Renal pelvis (tissue), 4 donors: Measurements from ENCODE around the gene ABI3BP. TPM values are rescaled to one million over a fixed set of nuclear protein-coding genes. Genes with fewer than 3 reads are reported as not detected.
"Not testable (repeated sequence)": the region's sequence is repeated elsewhere in the genome, so short reads cannot be mapped to it uniquely, and the experiment has no call there.

Experiments used
- DNase-seq: peaks from one replicate; pipeline ENCODE4 v3.0.0-alpha.2; 2013
- polyA plus RNA-seq, 3 donors: library from polyadenylated mRNA; unstranded; fragments of 120-200 nt; gene quantifications; one replicate each; pipeline ENCODE4 v1.2.1, GENCODE V29; 2013; ENCODE audit not compliant: insufficient read length in 3 of 3

ABI3BP gene
- polyA plus RNA-seq, 3 donors, result 13.5 to 26.7 (median 15.1) TPM

DNA sequence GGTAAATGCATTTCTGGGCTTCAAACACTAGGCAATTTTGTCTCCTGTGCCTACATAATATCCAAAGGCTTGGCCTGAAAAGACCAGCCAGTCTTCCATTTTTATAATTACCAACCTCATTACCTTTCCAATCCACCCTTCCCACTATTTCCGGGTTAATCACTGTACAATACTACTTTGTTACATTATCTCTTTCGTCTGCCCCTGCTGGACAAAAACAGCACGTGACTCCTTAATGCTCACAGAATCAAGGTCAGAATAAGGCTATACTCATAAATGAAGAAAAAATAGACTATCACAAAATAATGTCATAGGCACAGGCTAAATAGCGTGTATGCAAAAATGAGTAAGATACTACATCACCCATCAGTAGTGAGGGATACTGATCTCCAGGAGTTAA is 40.1 kb downstream of the ABI3BP start:
- DNase-seq, result no peak

DNA sequence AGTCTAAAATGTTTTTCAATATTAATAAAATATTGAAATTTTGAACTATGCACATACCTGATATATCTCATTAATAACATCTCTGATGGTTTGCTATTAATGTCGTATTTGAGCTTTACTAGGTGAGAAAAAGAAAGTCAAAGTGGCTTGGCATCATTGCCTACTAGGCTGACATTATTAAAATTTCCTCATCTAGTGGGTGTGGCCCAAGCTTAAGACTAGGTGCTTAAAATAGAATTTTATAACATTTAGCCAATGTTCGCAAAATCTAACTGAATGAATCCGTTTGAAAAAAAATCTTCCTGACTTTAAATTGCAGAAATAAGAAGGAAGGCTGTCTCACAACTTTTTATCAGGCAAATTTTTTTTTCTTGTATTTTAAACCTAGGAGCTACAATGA is 46.1 kb downstream of the ABI3BP start:
- DNase-seq, result no peak

DNA sequence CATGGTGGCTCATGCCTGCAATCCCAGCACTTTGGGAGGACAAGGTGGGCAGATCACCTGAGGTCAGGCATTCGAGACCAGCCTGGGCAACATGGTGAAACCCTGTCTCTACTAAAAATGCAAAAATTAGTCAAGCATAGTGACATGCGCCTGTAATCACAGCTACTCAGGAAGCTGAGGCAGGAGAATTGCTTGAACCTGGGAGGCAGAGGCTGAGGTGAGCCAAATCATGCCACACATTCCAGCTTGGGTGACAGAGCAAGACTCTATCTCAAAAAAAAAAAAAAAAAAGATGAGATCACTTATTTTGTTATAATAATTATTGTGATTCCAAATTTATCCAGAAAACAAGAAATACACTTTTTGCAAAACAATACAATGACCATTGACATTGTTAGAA is 47.1 kb downstream of the ABI3BP start:
- not testable (repeated sequence) for DNase-seq

DNA sequence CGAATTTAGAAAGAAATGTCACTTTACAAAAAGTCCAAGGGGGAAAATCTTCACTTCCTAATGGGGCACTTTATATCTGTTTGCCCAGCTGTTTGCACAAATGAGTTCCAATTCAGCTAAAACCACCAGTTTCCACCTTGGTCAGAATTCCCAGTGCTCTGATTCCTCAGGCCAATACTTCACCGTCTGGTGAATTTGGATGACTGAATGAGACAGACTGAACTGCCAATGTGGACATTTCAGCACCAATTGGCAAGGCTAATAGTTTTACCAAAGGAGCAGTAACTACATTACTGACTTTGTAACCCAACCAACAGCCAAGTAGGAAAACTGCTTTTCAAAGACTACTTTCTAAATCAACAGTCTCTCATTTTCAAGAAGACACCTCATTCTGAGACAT is 51.8 kb downstream of the ABI3BP start:
- DNase-seq, result no peak

DNA sequence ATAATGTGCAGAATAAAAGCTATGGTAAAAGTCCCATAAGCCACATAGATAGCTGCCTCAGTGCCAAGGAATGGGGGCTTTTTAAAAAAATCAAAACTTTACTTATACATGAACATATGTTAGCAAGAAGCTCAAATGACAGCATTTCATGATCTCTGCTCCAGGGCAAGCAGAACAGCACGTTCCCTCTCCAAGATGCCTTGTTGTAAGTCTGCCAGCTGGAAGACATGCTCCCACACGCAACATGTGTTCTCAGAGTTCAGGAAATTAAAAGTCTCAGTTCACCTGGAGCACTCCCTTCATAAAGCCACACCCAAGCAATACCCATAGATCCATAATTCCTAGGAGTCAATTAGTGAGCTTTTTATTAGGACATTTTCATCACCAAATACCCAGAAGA is 52.2 kb downstream of the ABI3BP start:
- no peak for DNase-seq

DNA sequence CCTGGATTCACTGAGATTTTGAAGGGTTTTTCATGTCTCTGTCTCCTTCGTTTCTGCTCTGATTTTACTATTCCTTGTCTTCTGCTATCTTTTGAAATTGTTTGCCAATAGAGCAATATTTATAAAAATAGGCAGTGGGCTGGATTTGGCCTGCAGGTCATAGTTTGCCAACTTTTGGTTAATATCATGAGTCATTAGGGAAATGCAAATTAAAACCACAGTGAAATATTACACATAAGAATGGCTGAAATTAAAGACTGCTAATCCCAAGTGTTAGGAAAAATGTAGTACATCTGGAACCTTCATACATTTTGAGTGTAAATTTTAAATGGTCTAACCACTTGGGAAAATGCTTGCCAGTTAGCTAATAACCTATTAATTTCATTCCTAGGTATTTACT is 56.3 kb downstream of the ABI3BP start:
- DNase-seq, result no peak

DNA sequence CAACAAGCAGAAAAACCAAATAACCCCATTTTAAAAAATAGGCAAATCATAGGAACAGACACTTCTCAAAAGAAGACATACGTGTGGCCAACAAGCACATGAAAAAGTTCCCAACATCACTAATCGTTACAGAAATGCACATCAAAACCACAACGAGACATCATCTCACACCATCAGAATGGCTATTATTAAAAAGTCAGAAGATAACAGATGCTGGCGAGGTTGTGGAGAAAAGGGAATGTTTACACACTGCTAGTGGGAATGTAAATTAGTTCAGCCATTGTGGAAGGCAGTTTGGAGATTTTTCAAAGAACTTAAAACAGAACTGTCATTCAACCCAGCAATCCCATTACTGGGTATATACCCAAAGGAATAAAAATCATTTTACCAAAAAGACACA is 60.7 kb downstream of the ABI3BP start:
- DNase-seq, result no peak

DNA sequence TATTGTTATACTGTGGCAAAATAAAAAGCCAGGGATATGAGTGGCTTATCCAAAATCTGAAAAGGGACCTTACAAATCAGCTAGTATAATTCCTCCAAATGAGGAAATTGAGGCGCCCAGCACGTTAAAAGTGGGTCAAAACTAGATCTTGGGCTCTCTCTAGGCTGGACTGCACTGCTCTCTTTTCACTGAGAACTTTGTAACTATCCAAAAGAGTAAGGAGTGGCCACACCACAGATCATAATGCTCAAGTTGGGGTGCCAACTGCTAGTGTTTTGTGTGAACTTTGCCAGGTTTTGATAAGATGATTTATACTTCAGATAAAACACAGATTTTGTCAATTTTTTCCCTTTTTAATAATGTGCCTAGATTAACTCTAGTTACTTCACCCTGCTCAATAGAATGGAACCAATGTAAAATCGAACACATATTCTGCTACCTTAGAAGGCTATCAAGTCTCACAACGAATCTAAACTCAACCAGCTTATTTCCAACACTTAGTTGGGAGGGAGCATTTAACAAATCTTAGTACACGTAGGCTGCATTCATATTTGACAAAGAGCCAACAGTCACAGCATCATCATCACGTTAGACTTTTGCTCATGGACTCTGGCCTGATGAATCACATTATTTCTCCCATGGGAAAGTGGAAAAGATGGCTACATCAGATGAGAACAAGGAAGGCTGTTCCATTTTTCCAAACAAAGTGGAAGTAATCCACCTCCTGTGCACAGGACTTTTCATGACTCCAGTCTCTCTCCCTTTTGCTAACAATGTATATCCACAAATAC is 64.4 kb downstream of the ABI3BP start:
- DNase-seq, result no peak

DNA sequence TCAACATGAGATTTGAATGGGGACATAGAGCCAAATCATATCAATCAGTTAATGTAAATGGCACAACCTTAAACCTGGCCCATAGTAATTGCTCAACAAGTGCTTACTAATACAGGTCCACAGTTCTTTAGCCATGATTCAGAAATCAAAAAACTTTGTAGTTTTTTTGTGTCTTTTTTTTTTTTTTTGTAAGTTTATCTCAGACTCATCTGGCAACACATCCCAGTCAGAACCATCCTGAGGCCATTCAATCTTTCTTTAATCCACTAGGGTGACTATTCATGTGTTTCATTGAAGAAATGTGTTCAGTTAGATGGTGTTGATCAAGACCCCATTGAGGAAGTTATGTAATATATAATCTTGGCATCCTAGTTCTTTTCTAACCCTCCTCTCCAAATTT is 65.4 kb downstream of the ABI3BP start:
- DNase-seq, result no peak

DNA sequence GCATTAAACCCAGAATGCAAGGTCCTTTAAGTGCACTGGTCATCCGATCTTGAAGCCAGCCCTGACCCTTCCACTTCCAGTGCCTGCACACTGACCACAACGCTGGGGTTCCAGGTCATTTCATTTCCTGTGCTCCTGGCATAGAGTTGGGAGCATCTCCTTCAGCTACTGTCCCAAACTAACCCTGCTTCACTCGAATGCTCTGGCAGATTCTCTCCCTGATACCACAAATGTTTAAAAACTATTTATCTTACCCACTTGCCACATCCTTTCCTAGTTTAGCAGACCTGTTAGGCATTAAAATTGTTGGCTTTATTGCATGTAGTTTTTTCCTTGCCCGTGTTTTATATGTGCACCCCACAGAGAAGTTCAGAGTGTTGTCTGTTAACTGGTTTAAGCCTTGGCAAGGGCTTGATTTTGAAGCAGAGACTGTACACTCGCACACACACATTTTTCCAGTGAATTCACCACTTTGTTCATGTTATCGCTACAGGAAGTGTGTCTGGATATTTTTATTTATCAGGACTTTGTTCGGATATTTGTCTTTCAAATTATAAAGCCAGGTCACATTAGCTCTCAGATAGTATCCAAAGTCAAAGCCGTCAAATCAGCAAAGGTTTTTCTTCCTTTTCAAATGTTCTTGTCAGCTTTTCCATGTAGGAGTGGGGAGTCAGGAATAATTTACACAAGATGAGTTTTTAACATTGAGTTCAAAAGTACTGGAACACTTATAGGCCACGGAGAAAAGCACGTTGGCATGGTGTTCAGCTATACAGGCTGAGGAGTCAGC is 77.3 kb downstream of the ABI3BP start:
- no peak for DNase-seq

DNA sequence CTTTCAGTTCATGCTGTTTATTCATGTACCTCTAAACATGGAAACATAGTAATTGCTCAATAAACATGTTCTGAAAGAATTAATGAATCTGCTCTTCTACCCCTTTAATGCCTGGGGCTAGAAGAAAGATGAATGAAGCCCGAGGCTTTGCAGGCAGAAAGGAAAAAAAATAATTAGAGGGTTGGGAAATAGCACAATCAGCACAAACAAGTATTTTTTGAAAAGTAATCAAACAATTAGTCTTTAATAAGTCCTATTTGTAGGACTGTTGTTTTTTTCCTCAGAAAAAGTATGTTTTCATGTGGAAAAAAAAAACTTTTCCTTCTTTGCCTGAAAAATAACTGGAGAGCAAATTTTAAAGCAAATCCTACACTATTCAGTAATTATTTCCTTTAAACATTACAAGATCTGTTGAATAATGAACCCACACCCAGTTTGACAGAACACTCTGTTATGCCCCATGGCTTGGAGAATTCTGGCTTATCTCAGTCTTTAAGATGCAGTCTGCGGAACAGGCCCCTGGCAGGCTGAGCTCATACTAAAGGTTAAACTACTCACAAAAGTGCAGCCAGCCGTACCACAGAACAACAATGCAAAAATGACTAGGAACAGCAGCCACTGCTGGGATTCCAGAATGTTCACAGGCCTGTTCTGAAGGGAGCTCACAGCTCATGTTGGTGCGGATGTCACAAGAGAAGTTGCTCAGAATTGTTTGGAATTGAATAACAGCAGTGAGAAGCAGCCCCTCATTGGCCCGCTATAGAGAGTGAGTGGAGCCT is 79.2 kb downstream of the ABI3BP start:
- peak; percentile 15 for DNase-seq

DNA sequence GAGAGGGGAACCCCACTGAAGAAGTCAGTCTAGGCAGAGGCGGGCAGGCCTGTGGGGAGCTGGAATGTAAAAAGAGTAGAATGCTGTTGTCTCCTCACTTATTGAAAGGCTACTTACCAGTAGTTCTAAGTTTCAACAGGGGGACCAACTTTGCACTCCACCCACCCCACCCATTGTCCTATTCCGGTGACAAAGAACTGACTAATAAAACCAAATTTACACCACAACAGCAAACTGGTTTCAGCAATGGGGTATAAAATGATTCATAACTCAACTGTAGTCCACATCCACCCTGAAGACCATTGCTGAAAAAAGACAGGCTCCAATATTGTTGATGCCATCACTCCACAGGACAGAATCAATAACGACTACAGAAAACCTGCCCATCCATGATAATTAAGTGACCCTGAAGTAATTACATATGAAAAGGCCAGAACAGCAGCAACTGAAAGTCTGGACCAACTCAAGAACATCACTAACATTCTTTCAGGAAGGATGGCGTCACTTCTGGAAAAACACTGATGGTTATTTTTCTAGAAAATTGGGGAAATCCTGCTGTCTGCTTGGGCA is 80.2 kb downstream of the ABI3BP start:
- no peak for DNase-seq

DNA sequence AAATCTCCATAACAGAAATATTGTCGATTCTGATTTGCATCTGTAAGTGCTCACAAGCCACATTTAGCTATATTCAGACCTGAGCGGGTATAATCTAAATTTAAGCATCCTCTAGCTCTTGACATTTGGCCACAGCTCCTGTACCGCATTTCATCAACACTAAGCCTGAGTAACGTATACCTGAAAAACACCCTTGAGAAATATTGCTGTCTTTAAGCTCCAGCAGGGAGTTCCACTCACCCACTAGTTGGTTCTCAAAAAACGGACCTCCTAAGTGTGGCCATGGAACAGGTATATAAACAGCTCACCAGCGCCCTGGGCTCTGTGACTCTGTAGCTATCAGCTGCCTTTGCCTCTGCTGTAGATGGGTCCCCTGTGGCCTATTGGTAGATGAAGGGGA is 80.7 kb downstream of the ABI3BP start:
- DNase-seq, result no peak

DNA sequence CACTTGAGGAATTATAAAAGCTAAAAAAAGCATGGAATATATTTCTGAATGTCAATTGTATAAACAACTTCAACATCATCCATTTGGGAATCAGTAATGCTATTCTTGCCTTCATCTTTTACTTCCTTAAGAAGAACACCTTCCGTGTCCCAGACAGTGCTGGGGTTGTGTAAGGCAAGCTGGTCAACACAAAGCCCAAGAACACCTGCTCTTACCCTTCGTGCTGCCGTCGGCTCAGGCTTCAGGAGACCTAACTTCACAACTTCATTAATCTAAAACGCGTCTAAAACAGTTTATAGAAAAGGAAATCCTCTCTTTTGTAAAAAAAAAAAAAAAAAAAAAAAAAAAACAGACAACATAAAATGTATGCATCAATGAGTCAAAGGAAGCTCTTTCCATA is 81.3 kb downstream of the ABI3BP start:
- DNase-seq, result no peak

DNA sequence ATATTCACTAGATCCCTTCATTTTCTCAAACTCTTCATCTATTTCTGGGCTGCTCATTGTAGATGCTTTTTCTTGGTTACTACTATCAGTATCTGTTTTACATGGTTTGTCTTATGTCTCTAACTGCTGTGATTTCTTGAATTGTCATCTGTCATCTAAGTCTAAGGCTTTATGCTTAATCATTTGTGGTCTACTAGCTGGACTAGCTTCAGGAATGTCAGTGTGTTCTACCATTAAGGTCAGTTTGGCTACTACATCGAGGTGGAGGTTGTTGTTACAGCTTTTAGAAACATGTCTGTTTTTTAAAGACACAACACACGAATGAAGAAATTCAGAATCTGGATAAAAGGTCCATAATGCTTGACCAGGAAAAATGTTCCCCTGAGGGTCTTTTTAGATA is 82.2 kb downstream of the ABI3BP start:
- DNase-seq, result no peak

DNA sequence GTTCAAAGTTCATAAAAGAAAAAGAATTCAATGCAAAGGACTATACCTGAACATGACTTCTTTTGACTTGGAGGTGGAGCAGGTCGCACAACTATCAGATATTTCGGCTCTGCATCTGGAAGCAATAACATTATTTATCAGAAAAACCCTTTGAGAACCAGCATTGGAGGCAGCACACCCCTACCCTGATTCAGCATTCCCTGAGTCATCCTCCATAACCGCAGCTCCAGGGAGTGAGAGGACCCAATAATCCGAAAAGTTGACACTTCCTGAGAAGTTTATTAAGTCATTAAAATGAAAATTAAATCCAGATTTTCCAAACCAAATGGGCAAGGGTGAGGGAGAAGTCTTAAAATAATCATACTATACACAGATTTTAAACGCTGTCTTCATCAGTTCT is 90.6 kb downstream of the ABI3BP start:
- DNase-seq, result no peak

DNA sequence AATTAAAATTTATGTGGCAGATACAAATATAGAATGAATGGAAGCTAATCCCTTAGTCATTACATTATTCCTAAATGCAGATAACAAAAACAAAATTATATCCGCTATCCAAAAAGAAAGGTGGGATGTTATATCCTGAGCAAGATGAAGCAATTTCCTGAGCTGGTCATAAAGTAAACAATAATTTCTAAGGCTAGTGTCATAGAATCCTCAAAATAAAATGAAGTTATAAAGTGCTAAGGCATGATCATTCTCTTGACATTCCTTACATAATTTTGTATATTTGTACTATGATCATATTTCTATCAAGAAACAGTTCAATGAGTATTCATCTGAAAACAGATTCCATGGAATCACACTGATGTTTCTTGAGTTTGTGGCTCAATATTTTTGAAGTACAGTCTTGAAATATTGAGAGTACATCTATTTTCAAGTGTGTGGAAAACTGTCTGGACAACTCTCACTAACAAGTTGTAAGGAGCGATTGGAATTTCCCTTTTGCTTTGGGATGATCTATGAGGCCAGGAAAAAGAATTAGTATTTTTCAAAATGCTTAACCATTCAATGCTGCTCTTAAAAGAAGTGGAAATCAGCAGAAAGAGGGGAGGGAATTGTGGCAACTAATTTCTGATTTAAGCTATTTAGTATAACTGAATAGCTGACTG is 92.4 kb downstream of the ABI3BP start:
- no peak for DNase-seq

DNA sequence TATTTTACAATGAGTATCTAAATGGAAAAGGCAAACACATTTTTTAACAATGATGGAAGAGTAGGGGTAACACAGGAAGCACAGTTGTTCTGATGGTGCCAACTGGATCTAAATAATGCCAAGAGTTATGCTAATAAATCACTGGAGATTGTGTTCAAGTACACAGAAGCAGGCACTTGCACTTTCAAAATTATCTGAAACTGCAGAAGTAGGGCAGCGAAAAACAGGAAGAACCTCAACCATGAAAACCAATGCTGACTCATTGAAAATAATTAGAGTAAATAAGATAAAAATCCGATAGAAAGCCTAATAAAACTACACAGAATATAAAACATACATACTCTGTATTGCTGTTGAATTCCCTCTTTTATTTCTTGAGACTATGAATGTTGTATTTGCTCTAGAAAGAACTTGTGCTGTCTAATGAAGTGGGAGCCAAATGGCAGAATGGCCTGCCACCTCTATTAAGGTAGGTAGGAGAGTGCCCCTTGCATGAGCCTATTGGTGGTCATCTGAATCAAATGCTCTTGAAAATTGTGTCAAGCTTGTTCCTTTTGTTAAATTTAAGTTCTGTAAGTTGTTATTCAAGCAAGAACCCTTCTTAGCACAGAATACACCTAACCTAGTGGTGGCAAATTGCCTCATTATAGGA is 93.7 kb downstream of the ABI3BP start:
- no peak for DNase-seq

DNA sequence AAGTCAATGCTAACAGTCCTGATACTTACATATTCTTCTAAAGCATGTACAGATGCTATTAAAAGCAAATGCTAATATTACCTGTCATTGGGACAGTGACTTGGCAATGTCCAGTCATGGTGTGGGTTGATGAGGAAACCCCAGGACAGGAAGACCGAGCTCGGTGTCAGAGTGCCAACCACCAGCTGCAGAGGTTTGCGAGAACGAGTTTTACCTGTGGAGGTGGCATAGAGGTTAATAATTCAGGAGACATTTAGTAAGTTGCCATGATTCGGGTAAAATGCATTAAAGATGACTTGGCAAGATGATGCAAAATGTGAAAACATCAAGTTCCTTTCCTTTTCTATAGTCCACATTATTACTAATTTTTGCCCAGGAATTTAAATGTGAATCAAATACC is 94.5 kb downstream of the ABI3BP start:
- no peak for DNase-seq

DNA sequence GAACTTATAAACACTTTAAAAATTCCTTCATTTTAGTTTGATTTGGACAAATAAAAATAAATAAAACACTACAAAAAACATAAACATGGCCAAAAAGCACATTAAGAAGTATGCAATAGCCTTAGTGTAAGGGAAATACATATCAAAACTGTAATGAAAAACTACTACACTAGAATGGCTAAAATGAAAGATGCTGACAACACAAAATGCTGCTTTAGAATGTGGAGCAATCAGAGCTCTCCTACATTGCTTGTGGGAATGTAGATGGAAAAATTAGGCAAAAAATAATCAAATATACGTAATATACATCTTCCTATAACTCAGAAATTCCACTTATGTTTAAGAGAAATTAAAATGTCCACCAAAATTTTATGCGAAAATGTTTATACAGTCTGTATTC is 96.2 kb downstream of the ABI3BP start:
- DNase-seq, result no peak

DNA sequence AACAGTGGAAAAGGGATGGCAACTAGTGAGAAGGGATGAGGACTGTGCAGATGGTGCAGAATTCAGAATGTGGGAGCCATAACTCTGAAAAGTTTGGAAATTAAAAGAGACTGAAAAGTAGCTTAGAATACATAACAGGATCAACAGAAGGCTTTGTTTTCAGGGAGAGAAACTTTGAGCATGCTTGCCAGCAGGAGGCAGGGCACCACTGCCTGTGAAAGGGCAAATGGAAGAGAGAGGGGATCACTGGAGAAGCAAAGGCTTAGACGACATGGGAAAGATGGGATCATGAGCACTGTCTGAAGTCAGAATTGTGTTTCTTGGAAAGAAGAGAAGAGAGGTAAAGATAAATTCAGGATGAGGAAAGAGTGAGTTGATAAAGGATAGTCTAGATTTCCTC is 99.6 kb downstream of the ABI3BP start:
- no peak for DNase-seq
